ENCODE results near the gene ZFAND4. TPM values are rescaled to one million over a fixed set of nuclear protein-coding genes. Genes with fewer than 3 reads are reported as not detected.

The ZFAND4 gene
- total and polyA plus RNA-seq, 2 experiments from 2014 or later, result 7.4 to 30.3 TPM

GRCh38 chr10:45585131-45585530 is 87.4 kb downstream of the ZFAND4 start (continued):
- TF ChIP-seq CTCF (conservative IDR thresholded peaks at IDR 0.05; ENCODE audit: low read depth in 2 of 2) (no peak), REST (IDR thresholded peaks at IDR 0.05; ENCODE audit: unreplicated experiment) (no peak), ZNF331 (CRISPR knock-in tag; IDR thresholded peaks at IDR 0.05; ENCODE audit: low read depth) (no peak), ZNF114 (CRISPR knock-in tag; IDR thresholded peaks at IDR 0.05) (no peak), POLR2AphosphoS5 (IDR thresholded peaks at IDR 0.05; ENCODE audit: low read depth) (no peak), EZH2 (IDR thresholded peaks at IDR 0.05; ENCODE audit: low read depth, unreplicated experiment) (no peak)

GRCh38 chr10:45582386-45582781 is 90.2 kb downstream of the ZFAND4 start:
- DNase-seq (ENCODE audit: low spot score), result no peak
- no peak for ATAC-seq
- no peak for TF ChIP-seq ZNF462 (CRISPR knock-in tag; IDR thresholded peaks at IDR 0.05)
- TF ChIP-seq NANOG (IDR thresholded peaks at IDR 0.05; ENCODE audit: borderline replicate concordance), result no peak
- Histone ChIP-seq H3K9me2 (ENCODE audit: insufficient read depth) (no peaks in the 10 kb centered on the region), H3K79me2 (replicated peaks; ENCODE audit: insufficient read depth) (peaks cover 34% of the 10 kb centered on the region), H3K4me1 (ENCODE audit: insufficient read depth) (peaks cover 10% of the 10 kb centered on the region; the same call in 1 of the 2 replicates), H3K4me3 (no peak overlapping the region), H3K27ac (ENCODE audit: low read depth) (no peak overlapping the region), H3F3A (replicated peaks; ENCODE audit: low read depth) (no peaks in the 10 kb centered on the region), H2AFZ (no peak overlapping the region), H3K4me2 (no peak overlapping the region), H4K20me1 (replicated peaks; ENCODE audit: insufficient read depth) (no peaks in the 10 kb centered on the region), H3K27me3 (ENCODE audit: insufficient read depth) (no peaks in the 10 kb centered on the region), H3K36me3 (ENCODE audit: insufficient read depth) (no peaks in the 10 kb centered on the region)
- peaks cover 10% of the 10 kb centered on the region for H3K4me1 Mint-ChIP-seq
- H3K4me3 Mint-ChIP-seq, result no peak overlapping the region
- peaks cover 2% of the 10 kb centered on the region for H3K27me3 Mint-ChIP-seq (ENCODE audit: insufficient read depth, low read depth, poor library complexity)
- H3K27ac Mint-ChIP-seq, result no peak overlapping the region; the same call in 1 of the 2 replicates
- no peaks in the 10 kb centered on the region; the same call in 2 of the 3 replicates for H3K9me3 Mint-ChIP-seq
- H3K36me3 Mint-ChIP-seq (ENCODE audit: low read depth), result no peaks in the 10 kb centered on the region; the same call in 1 of the 3 replicates
